NCI-H1417 (cell line): Measurements from ENCODE around the gene PRKACG.
"Not testable (repeated sequence)": the region's sequence is repeated elsewhere in the genome, so short reads cannot be mapped to it uniquely, and the experiment has no call there.

ENCODE experiments used
- DNase-seq, 3 experiments: peaks; one replicate each; lab custom pipeline; 2025; lab: John Stamatoyannopoulos, UW

Gene PRKACG

GRCh38 chr9:69014013-69014412 lies at the start of gene PRKACG:
Gene PRKACG (minus strand): TSS chr9:69014113. CDS start chr9:69014092, 21 bp downstream.
- no peak for DNase-seq

GRCh38 chr9:69062195-69062594 lies 48.3 kb upstream of the PRKACG start:
- no peak for DNase-seq

- no peak for DNase-seq
These were observed 46.9 kb upstream of the PRKACG start for GRCh38 chr9:69060766-69061165.

DNA sequence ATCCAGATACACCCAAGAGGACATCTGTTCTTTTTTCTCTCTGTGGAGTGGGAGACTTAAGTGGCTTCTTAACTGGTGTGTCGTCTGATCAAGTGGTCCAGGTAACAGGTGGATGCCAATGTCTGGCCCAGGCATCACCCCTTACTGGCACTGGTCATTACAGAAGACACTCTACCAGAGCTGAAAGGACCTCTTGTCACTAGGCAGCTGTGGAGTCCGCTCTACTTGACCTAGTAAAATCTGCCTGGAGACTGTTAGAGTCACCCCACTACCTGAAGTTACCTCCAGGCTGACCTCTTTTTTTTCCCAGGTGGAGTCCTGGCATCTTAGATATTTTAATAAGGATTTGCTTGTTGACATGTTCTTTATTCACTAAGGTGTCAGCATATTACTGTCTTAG lies 44.2 kb upstream of the PRKACG start:
- peak in 1 of 3 experiments; percentile 60 for DNase-seq

DNA sequence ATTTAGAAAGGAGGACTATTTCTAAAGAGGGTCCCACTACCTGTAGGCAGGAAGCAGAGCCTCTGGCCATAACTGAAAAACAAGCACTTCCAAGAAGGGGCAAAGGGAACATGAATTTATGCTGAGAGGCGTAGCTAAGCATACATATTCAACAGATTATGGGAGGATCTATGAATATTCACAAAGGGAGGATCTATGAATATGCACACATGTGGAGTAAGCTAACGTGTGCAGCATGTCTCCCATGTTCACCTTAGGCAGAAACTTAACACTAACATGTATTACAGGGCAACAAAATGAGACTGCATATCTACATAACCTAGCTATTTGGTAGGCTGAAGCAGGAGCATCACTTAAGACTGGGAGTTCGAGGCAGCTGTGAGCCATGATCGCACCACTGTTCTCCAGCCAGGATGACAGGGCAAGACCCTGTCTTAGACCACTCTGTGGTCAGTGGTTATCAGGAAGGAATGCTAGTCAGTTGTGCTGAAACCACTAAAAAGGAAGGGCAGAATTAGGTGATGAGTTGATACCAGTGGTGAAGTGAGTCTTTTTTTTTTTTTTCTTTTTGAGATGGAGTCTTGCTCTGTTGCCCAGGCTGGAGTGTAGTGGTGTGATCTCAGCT lies 42.4 kb upstream of the PRKACG start:
- DNase-seq = no peak

DNA sequence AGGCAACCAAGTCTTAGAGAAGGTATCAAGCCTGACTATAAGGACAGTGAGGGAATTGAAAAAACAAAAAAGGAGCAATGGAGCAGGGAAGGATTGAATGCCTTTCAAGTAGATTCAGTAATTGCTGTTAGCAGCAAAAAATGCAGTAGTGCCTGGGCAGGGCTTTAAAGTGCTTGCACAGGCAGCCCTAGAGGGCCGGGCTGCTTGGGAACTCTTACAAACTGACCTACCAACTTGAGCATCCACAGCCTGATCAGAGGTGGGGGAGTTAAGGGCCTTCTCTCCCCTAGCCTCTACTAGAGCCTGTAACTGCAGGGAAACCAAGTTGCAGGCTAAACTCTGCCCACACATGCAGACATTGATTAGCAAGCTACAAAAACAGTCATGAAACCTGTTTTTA lies 41.1 kb upstream of the PRKACG start:
- no peak for DNase-seq

- DNase-seq = not testable (repeated sequence)
These were observed 37.0 kb upstream of the PRKACG start for GRCh38 chr9:69050936-69051335.

DNA sequence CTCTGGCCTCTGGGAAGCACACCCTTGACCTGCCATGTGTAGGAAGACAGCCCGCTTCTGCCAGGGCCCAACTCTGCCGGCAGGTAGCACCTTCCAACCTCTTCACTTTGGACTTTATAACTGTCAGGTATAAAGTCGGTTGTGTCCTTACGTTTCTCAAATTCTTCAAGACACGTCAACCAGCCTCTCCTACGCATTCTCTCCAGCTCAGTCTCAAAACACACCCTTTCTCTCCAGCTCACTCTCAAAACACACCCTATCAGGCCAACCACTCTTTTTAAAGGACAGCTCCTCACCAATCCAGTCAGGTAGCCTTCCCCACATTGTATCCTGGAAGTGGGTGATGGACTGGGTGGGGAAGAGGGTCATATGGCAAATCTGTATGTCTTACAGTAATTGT lies 35.2 kb upstream of the PRKACG start:
- no peak for DNase-seq

- DNase-seq = no peak
These were observed 33.5 kb upstream of the PRKACG start for GRCh38 chr9:69047371-69047770.

- no peak for DNase-seq
These were observed 32.8 kb upstream of the PRKACG start for GRCh38 chr9:69046723-69047122.

DNA sequence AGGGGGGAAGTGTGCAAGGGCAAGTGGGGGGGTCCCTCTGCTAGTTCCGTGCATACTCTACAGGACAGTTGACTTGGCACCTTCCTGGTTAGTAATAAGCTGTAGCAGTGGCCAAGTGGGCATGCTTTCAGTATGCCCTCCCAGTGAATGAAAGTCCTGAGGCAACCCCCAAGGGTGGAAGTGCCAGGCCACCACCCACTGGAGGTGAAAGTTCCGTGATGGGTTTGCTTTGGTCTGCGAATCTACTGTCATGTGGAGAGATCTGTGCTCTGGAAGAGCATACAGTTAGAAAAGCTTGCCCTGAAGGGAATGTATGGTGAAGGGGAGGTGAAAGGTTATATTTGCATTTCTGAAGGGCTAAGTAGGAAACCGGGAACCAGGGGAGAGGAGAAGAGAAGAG lies 31.9 kb upstream of the PRKACG start:
- no peak for DNase-seq

- DNase-seq = peak in 1 of 3 experiments; percentile 52
These were observed 30.6 kb upstream of the PRKACG start for GRCh38 chr9:69044240-69045219.

GRCh38 chr9:69040646-69041045 lies 26.7 kb upstream of the PRKACG start:
- DNase-seq = no peak

GRCh38 chr9:69036799-69037198 lies 22.9 kb upstream of the PRKACG start:
- DNase-seq = no peak

- no peak for DNase-seq
These were observed 22.4 kb upstream of the PRKACG start for GRCh38 chr9:69036309-69036708.

DNA sequence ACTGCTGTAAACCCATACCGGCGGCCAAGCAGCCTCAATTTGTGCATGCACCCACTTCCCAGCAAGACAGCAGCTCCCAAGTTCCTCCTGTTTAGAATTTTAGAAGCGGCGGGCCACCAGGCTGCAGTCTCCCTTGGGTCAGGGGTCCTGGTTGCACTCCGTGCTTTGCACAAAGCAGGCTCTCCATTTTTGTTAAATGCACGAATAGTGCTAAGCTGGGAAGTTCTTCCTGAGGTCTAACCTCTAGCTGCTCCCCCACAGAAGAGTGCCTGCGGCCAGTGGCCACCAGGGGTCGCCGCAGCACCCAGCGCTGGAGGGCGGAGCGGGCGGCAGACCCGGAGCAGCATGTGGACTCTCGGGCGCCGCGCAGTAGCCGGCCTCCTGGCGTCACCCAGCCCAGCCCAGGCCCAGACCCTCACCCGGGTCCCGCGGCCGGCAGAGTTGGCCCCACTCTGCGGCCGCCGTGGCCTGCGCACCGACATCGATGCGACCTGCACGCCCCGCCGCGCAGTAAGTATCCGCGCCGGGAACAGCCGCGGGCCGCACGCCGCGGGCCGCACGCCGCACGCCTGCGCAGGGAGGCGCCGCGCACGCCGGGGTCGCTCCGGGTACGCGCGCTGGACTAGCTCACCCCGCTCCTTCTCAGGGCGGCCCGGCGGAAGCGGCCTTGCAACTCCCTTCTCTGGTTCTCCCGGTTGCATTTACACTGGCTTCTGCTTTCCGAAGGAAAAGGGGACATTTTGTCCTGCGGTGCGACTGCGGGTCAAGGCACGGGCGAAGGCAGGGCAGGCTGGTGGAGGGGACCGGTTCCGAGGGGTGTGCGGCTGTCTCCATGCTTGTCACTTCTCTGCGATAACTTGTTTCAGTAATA lies 21.8 kb upstream of the PRKACG start, which contains the start of gene FXN:
Gene FXN (plus strand): TSS at position 315 of the 871 bp plus-strand sequence. CDS start 31 bp downstream, at position 346.
- peak; percentile 44 to 97 (median 93) for DNase-seq

DNA sequence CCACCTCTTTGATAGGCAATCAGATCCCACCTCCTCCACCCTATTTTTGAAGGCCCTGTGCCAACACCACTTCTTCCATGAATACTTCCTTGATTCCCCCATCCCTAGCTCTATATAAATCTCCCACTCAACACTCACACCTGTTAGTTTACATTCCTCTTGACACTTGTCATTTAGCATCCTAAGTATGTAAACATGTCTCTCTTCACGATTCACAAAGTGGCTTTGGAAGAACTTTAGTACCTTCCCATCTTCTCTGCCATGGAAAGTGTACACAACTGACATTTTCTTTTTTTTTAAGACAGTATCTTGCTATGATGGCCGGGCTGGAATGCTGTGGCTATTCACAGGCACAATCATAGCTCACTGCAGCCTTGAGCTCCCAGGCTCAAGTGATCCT lies 20.2 kb upstream of the PRKACG start:
- DNase-seq = peak in 1 of 3 experiments; percentile 42

DNA sequence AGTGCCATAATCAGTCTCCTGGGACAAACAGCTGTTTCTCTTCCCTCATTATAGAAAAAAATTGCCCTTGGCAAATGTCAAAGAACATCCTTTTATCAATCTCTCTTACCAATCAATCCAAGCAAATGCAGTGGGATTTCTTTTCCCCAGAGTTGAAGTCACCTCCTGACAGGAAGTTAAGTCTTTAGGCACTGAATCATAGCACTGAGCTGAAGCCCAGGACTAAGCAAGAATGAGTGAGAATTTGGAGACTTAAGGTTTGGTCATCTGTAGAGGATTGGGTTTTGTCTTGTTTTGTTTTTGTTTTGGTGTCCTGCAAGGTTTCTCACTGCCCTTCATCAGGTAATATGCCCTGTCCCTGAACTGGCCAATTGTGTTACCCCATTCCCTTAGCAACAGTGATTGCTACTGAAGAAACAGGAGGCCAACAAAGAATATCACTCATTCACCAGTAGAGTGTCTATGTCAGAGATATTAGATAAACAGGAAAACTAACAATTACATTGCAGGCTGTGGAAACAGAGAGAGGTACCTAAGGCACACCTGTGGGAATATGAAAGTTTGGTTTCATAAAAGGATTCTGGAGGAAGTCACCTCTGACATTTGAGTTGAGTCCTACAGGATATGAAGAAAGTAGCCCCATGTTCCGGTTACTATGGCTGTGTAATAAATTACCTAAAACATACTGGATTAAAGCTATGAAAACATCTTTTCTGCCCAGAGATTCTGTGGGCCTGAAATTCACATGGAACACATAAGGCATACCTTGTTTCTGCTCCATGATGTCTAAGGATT lies 17.1 kb upstream of the PRKACG start:
- no peak for DNase-seq

DNA sequence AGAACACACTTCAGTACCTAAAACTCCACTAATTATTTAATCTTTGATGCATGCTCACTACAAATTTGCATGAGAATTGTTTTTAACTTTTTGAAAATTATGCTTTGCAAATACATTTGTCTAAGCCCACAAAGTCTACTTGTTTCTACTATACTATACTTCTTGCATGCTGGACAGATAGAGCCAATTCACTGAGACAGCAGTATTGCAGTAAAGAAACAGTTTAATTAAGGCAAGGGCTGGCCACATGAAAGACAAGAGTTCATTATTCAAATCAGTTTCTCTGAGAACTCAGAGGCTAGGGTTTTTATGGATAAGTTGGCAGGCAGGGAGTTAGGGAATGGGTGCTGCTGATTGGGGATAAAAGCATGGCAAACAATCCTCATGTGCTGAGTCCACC lies 15.6 kb upstream of the PRKACG start:
- no peak for DNase-seq

GRCh38 chr9:69028754-69029153 lies 14.8 kb upstream of the PRKACG start:
- no peak for DNase-seq
